ENCODE data around the gene TET3.

The TET3 gene

DNA sequence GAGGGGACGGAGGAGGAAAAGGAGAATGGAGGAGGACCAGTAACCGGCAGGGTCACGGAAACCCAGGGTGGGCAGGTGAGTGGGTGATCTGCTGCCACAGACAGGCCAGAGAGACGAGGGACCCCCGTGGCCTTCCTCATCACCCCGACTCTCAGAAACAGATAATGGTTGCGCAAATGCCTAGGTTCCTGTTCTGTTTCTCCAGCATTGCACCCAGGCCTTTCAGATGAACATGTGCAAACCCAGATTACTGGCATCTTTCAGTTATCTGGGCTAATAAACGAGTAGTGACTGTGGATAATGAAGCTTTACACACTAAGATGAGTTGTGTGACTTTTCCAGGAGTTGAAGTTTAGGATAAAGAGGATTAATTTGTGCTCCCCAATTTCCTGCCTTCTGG is 46.5 kb downstream of the TET3 start:
- DNase-seq (ENCODE audit: low read depth), result no peak

DNA sequence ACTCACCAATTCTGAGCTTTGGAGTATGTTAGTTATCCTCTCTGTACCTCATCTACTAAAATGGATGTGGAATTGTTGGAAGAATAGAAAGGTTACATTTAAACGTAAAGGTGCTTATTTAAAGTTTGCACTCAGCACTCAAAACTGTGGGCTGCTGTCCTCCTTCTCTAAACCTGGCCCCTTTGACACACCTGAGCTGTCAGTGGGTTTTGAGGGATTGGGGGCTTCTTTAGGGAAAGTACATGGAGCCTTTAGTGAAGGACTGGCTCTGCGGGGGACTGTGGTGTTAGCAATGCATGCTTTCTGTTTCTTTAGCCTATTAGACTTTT is 47.2 kb downstream of the TET3 start:
- DNase-seq (ENCODE audit: low read depth), result no peak

DNA sequence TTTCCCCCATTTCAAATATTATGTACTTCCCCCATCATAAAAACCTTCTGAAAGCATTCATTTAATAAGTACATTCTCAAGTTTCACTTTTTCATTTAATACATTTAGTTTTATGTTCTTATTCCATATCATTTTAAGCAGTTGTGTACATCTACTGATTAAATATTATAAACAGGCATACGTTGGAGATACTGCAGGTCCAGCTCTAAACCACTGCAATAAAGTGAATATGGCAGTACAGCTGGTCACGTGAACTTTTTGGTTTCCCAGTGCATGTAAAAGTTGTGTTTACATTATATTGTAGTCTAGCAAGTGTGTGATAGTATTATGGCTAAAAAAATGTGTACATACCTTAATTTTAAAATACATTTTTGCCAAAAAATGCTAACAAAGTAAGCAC is 48.7 kb downstream of the TET3 start:
- DNase-seq (ENCODE audit: low read depth), result no peak

All from stimulated activated CD8-positive, alpha-beta memory T cell treated with anti-CD3 and anti-CD28 coated beads, Interleukin-15, amount 100 ng/mL, for 24 hours (primary cell).